GM13976 (cell line): ENCODE measurements around the gene FMOD.
A peak's percentile ranks its signal among the peaks of the same experiment; 100 is the strongest.

Source experiments
- DNase-seq: peaks from one replicate; pipeline ENCODE4 v3.0.0; 2012; ENCODE audit warnings: low spot score
- CTCF ChIP-seq: IDR thresholded peaks from 2 replicates; pipeline ENCODE4 v1.5.1; 2012; ENCODE audit warnings: borderline replicate concordance, mild to moderate bottlenecking; ENCODE audit not compliant: insufficient read depth; ENCODE audit errors: extremely low read depth, missing control alignments, control extremely low read depth
- in situ Hi-C: fragments of 300-500 bp; cut with MboI; formaldehyde crosslinking; loops from one replicate; pipeline ENCODE4 v1.12.0; 2022; ENCODE audit warnings: low sequenced_read_pairs, mixed read lengths, inconsistent platforms; ENCODE audit not compliant: unreplicated experiment

The FMOD gene

GRCh38 chr1:203351037-203351625, at the start of gene FMOD:
FMOD (minus strand) TSS chr1:203351122; CDS start chr1:203348270, 2,852 bp downstream.
- TF ChIP-seq CTCF = no peak
- in situ Hi-C loops = loop anchor here (25.0 kb wide), 1 partner anchor 361 kb away; no protein-coding TSS in a partner anchor
- no peak for DNase-seq

- TF ChIP-seq CTCF = no peak
- in situ Hi-C loops = no loop called here
- DNase-seq = no peak
Measured at GRCh38 chr1:203396595-203397194, 45.8 kb upstream of the FMOD start.

GRCh38 chr1:203395751-203396150, 44.8 kb upstream of the FMOD start:
- in situ Hi-C loops = no loop called here

GRCh38 chr1:203390298-203390697, 39.4 kb upstream of the FMOD start:
- DNase-seq = no peak
- in situ Hi-C loops = no loop called here
- TF ChIP-seq CTCF = no peak

More at GRCh38 chr1:203395751-203396150, 44.8 kb upstream of the FMOD start:
- TF ChIP-seq CTCF = no peak
- DNase-seq = no peak

GRCh38 chr1:203388683-203389082, 37.8 kb upstream of the FMOD start:
- in situ Hi-C loops = no loop called here
- no peak for TF ChIP-seq CTCF
- no peak for DNase-seq

- TF ChIP-seq CTCF = no peak
- no peak for DNase-seq
- in situ Hi-C loops = no loop called here
Measured at GRCh38 chr1:203382026-203382425, 31.1 kb upstream of the FMOD start.

GRCh38 chr1:203381151-203381751, 30.3 kb upstream of the FMOD start:
- in situ Hi-C loops = no loop called here
- TF ChIP-seq CTCF = no peak
- peak; percentile 59 for DNase-seq
